GM20431 (cell line): ENCODE measurements around the gene BUD31.

Experiments used
- in situ Hi-C: fragments of 300-500 bp; cut with MseI, MboI; formaldehyde crosslinking; loops from one replicate; pipeline ENCODE4 v1.15.0; 2020; ENCODE audit warnings: low sequenced_read_pairs; ENCODE audit not compliant: unreplicated experiment

Gene BUD31

DNA sequence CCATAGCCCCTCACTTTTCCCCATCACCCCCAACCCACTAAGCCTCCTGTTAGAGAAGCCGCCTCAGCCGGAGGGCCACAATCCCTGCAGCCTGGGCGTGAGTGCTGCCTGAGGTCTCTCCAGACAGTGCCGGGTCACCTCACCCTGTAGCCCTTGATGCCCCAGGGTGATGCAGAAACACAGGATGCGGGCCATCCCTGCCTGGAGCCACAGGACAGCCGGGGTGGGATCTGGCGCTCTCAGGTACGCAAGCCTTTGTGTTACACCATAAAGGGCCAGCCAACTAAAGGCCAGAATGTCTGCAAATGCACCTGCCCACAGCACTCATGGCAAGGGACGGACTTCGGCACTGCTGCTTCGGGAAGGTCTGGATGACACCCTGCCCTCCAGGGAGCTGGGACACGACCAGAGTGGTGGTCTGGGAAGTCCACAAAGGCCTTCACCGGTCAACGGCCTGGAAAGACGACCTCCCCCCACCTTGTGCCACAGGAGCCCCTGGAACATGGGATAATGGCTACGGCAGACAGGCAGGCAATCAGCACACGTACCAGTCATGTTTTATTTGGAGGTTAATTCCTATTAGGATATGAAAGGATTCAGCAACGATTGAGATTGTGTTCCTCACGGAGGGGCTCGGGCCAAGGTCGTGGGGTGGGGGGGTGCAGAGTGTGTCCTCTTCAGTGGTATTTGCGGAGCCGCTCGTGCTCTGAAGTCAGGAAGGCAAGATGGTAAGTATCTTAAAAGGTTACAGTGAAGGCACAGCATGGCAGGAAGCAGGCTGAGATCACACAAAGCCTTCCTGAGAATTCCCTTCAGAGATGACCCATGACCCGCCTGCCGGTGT lies 49.1 kb downstream of the BUD31 start:
- in situ Hi-C loops = no loop called here

- in situ Hi-C loops = no loop called here
Observed at GRCh38 chr7:99459087-99459486, 50.3 kb downstream of the BUD31 start.

GRCh38 chr7:99460651-99461050 lies 51.9 kb downstream of the BUD31 start:
- in situ Hi-C loops = no loop called here

- in situ Hi-C loops = no loop called here
Observed at GRCh38 chr7:99461221-99461620, 52.5 kb downstream of the BUD31 start.

DNA sequence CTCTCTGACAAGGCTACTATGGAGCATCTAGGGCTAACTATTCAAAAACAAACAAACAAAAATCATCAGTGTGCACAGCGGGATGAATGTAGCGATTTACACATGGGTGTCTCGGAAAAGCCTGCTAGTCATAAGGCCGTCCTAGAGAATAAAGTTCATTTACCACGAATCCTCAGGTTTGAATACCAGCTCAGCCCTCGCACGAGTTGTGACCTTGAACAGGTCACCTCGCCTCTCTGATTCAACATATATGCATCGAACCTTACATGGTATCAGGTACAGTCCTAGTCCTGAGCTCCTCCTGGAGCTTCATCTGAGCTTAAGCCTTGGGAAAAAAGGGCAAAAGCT lies 56.6 kb downstream of the BUD31 start:
- in situ Hi-C loops = no loop called here

GRCh38 chr7:99468336-99468918 lies 59.7 kb downstream of the BUD31 start:
- in situ Hi-C loops = no loop called here
